Activated naive CD8-positive, alpha-beta T cell treated with anti-CD3 and anti-CD28 coated beads, Interleukin-2, amount 50 U/mL, for 24 hours (primary cell): Measurements from ENCODE around the gene PPFIA3.
A peak's percentile ranks its signal among the peaks of the same experiment; 100 is the strongest.

Source experiments
- ATAC-seq: fragments of 150-1000 bp; cut with Tn5 transposase; one replicate; pipeline ENCODE4 v1.10.0; 2021
- DNase-seq: peaks from one replicate; pipeline ENCODE4 v3.0.0; 2021
- H3K27ac Mint-ChIP-seq: one replicate; pipeline ENCODE4 v1.8.0; 2021; ENCODE audit warnings: mild to moderate bottlenecking, mixed read lengths
- H3K27me3 Mint-ChIP-seq: one replicate; pipeline ENCODE4 v1.8.0; 2021; ENCODE audit warnings: mixed read lengths
- H3K36me3 Mint-ChIP-seq: one replicate; pipeline ENCODE4 v1.8.0; 2021; ENCODE audit warnings: low read depth, mixed read lengths
- H3K4me1 Mint-ChIP-seq: one replicate; pipeline ENCODE4 v1.8.0; 2021; ENCODE audit warnings: mixed read lengths
- H3K4me3 Mint-ChIP-seq: one replicate; pipeline ENCODE4 v1.8.0; 2021; ENCODE audit warnings: mild to moderate bottlenecking, moderate library complexity, mixed read lengths
- H3K9me3 Mint-ChIP-seq: one replicate; pipeline ENCODE4 v1.8.0; 2021; ENCODE audit warnings: mixed read lengths

Gene PPFIA3

GRCh38 chr19:49189259-49189658 lies 69.9 kb downstream of the PPFIA3 start:
- peaks cover 1% of the 10 kb centered on the region for H3K27me3 Mint-ChIP-seq
- peaks cover under 1% of the 10 kb centered on the region for H3K9me3 Mint-ChIP-seq
- peaks cover 6% of the 10 kb centered on the region for H3K4me1 Mint-ChIP-seq
- no peaks in the 10 kb centered on the region for H3K36me3 Mint-ChIP-seq
- no peak for ATAC-seq
- H3K27ac Mint-ChIP-seq: no peak overlapping the region
- no peak overlapping the region for H3K4me3 Mint-ChIP-seq
- DNase-seq: no peak

- H3K4me3 Mint-ChIP-seq: no peak overlapping the region
- DNase-seq (no peak), ATAC-seq (no peak)
- H3K36me3 Mint-ChIP-seq: no peaks in the 10 kb centered on the region
- peaks cover 6% of the 10 kb centered on the region for H3K27me3 Mint-ChIP-seq
- H3K4me1 Mint-ChIP-seq: peaks cover 6% of the 10 kb centered on the region
- no peaks in the 10 kb centered on the region for H3K9me3 Mint-ChIP-seq
- no peak overlapping the region for H3K27ac Mint-ChIP-seq
Observed at GRCh38 chr19:49190781-49191180, 71.4 kb downstream of the PPFIA3 start.

GRCh38 chr19:49193822-49194394 lies 74.6 kb downstream of the PPFIA3 start:
- H3K4me3 Mint-ChIP-seq: no peak overlapping the region
- H3K4me1 Mint-ChIP-seq: peaks cover 6% of the 10 kb centered on the region
- ATAC-seq: no peak
- no peak for DNase-seq
- H3K27ac Mint-ChIP-seq: no peak overlapping the region
- H3K36me3 Mint-ChIP-seq: no peaks in the 10 kb centered on the region
- no peaks in the 10 kb centered on the region for H3K9me3 Mint-ChIP-seq
- H3K27me3 Mint-ChIP-seq: peaks cover 6% of the 10 kb centered on the region

- Mint-ChIP-seq H3K9me3 (no peaks in the 10 kb centered on the region), H3K36me3 (no peaks in the 10 kb centered on the region), H3K4me1 (peaks cover 5% of the 10 kb centered on the region), H3K4me3 (no peak overlapping the region), H3K27ac (no peak overlapping the region), H3K27me3 (peaks cover 6% of the 10 kb centered on the region)
- DNase-seq (no peak), ATAC-seq (no peak)
Observed at GRCh38 chr19:49194408-49194807, 75.1 kb downstream of the PPFIA3 start.

GRCh38 chr19:49196527-49197240 lies 77.3 kb downstream of the PPFIA3 start:
- no peak for ATAC-seq
- peaks cover 5% of the 10 kb centered on the region for H3K27me3 Mint-ChIP-seq
- peaks cover 3% of the 10 kb centered on the region for H3K4me1 Mint-ChIP-seq
- H3K4me3 Mint-ChIP-seq: no peak overlapping the region
- no peaks in the 10 kb centered on the region for H3K36me3 Mint-ChIP-seq
- no peak overlapping the region for H3K27ac Mint-ChIP-seq
- DNase-seq: no peak
- no peaks in the 10 kb centered on the region for H3K9me3 Mint-ChIP-seq

- no peaks in the 10 kb centered on the region for H3K9me3 Mint-ChIP-seq
- peaks cover 3% of the 10 kb centered on the region for H3K4me1 Mint-ChIP-seq
- H3K36me3 Mint-ChIP-seq: no peaks in the 10 kb centered on the region
- H3K27me3 Mint-ChIP-seq: no peaks in the 10 kb centered on the region
- no peak overlapping the region for H3K27ac Mint-ChIP-seq
- peak; percentile 22 for DNase-seq
- no peak for ATAC-seq
- no peak overlapping the region for H3K4me3 Mint-ChIP-seq
Observed at GRCh38 chr19:49200238-49200862, 81.0 kb downstream of the PPFIA3 start.
